ENCODE measurements around the gene CDKN2B-AS1.

DNA sequence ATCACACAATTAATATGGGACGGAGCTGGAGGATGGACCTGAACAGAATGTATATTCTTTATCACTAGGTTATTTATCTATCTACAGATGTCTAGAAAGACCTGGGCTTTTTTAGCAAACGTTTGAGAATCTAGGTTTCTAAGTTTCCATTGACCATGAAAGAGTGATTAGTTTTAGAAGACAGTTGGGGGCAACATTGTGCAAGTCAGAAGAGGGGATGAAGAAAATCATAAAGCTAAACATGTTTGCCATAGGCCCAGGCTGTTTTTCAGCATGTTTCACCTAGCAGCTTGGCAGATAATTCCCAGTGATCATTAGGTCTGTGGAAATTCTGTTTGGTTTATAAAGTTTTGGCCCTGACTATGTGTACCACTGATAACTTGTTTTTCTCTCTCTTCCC is 58.6 kb downstream of the CDKN2B-AS1 start:
- TF ChIP-seq POLR2AphosphoS5 (IDR thresholded peaks at IDR 0.05) (no peak), EZH2 (IDR thresholded peaks at IDR 0.05; ENCODE audit: borderline replicate concordance, insufficient read depth, low read length, poor library complexity, severe bottlenecking) (no peak), EP300 (conservative IDR thresholded peaks at IDR 0.05; ENCODE audit: poor library complexity, severe bottlenecking) (no peak)
- TF ChIP-seq, protein P1, sequence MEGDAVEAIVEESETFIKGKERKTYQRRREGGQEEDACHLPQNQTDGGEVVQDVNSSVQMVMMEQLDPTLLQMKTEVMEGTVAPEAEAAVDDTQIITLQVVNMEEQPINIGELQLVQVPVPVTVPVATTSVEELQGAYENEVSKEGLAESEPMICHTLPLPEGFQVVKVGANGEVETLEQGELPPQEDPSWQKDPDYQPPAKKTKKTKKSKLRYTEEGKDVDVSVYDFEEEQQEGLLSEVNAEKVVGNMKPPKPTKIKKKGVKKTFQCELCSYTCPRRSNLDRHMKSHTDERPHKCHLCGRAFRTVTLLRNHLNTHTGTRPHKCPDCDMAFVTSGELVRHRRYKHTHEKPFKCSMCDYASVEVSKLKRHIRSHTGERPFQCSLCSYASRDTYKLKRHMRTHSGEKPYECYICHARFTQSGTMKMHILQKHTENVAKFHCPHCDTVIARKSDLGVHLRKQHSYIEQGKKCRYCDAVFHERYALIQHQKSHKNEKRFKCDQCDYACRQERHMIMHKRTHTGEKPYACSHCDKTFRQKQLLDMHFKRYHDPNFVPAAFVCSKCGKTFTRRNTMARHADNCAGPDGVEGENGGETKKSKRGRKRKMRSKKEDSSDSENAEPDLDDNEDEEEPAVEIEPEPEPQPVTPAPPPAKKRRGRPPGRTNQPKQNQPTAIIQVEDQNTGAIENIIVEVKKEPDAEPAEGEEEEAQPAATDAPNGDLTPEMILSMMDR (IDR thresholded peaks at IDR 0.05; ENCODE audit: poor library complexity, severe bottlenecking) = no peak
- TF ChIP-seq, protein P2, sequence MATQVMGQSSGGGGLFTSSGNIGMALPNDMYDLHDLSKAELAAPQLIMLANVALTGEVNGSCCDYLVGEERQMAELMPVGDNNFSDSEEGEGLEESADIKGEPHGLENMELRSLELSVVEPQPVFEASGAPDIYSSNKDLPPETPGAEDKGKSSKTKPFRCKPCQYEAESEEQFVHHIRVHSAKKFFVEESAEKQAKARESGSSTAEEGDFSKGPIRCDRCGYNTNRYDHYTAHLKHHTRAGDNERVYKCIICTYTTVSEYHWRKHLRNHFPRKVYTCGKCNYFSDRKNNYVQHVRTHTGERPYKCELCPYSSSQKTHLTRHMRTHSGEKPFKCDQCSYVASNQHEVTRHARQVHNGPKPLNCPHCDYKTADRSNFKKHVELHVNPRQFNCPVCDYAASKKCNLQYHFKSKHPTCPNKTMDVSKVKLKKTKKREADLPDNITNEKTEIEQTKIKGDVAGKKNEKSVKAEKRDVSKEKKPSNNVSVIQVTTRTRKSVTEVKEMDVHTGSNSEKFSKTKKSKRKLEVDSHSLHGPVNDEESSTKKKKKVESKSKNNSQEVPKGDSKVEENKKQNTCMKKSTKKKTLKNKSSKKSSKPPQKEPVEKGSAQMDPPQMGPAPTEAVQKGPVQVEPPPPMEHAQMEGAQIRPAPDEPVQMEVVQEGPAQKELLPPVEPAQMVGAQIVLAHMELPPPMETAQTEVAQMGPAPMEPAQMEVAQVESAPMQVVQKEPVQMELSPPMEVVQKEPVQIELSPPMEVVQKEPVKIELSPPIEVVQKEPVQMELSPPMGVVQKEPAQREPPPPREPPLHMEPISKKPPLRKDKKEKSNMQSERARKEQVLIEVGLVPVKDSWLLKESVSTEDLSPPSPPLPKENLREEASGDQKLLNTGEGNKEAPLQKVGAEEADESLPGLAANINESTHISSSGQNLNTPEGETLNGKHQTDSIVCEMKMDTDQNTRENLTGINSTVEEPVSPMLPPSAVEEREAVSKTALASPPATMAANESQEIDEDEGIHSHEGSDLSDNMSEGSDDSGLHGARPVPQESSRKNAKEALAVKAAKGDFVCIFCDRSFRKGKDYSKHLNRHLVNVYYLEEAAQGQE (IDR thresholded peaks at IDR 0.05; ENCODE audit: borderline replicate concordance) = no peak

All from neural cell (in vitro differentiated cells).